HepG2 (cell line): ENCODE measurements around the gene LAMA5. TPM values are rescaled to one million over a fixed set of nuclear protein-coding genes. Genes with fewer than 3 reads are reported as not detected.
A peak's percentile ranks its signal among the peaks of the same experiment; 100 is the strongest.

Experiments
- CCDC6 ChIP-seq: sonication (generic); formaldehyde crosslinking; IDR thresholded peaks from 2 replicates; pipeline ENCODE4 v1.8.1; 2022; ENCODE audit warnings: mild to moderate bottlenecking, missing genetic modification reagents, moderate library complexity
- CHD4 ChIP-seq: fragments of 200-600 bp; sonication (generic); IDR thresholded peaks from 2 replicates; pipeline ENCODE4 v1.7.0; 2017; ENCODE audit warnings: mild to moderate bottlenecking, low read length, borderline replicate concordance
- GFI1 ChIP-seq: sonication (generic); formaldehyde crosslinking; IDR thresholded peaks from 2 replicates; pipeline ENCODE4 v1.5.0; 2020; ENCODE audit warnings: missing genetic modification reagents, mild to moderate bottlenecking, borderline replicate concordance
- NR2F6 ChIP-seq, 2 experiments: IDR thresholded peaks; 2 replicates each; pipeline ENCODE4 v1.6.1; 2016; ENCODE audit warnings: antibody characterized with exemption in 1 of 2, mild to moderate bottlenecking in 1 of 2
- RBM22 ChIP-seq: fragments of 200-400 bp; formaldehyde crosslinking; optimal IDR thresholded peaks from 2 replicates; pipeline ENCODE3; 2017; ENCODE audit warnings: mild to moderate bottlenecking, low read length, moderate library complexity
- ZFP62 ChIP-seq: sonication (generic); formaldehyde crosslinking; IDR thresholded peaks from 2 replicates; pipeline ENCODE4 v1.4.0; 2020; ENCODE audit warnings: missing genetic modification reagents
- ZNF124 ChIP-seq: sonication (generic); formaldehyde crosslinking; IDR thresholded peaks from 2 replicates; pipeline ENCODE4 v1.4.0; 2020; ENCODE audit warnings: missing genetic modification reagents
- ZNF430 ChIP-seq: sonication (generic); formaldehyde crosslinking; IDR thresholded peaks from 2 replicates; pipeline ENCODE4 v1.9.0; 2021; ENCODE audit warnings: mild to moderate bottlenecking, missing genetic modification reagents
- ZNF547 ChIP-seq: sonication (generic); formaldehyde crosslinking; IDR thresholded peaks from 2 replicates; pipeline ENCODE4 v1.5.1; 2020; ENCODE audit warnings: mild to moderate bottlenecking, missing genetic modification reagents
- ZNF883 ChIP-seq: sonication (generic); formaldehyde crosslinking; IDR thresholded peaks from 2 replicates; pipeline ENCODE4 v1.5.1; 2020; ENCODE audit warnings: mild to moderate bottlenecking, missing genetic modification reagents; ENCODE audit errors: not compliant biosample characterization
- polyA plus RNA-seq, 8 experiments: library from polyadenylated mRNA; depleted of rRNA in 3 of 8; stranded (reverse) in 7 of 8; unstranded in 1 of 8; fragments of >200 nt; fragmentation: Illumina TruSeq in 4 of 8; extraction: Trizol in 4 of 8; gene quantifications; 2 replicates each; pipeline versions ENCODE4 v1.2.1 to v1.2.3, GENCODE V29; 2011 to 2016; ENCODE audit warnings: low read depth in 4 of 8, missing spikeins in 1 of 8, mixed read lengths in 1 of 8; ENCODE audit not compliant: insufficient read depth in 1 of 8
- total RNA-seq, 5 experiments: library from RNA; depleted of rRNA; stranded (reverse); fragments of >200 nt; fragmentation: Illumina TruSeq; extraction: Trizol; gene quantifications; 2 replicates each; pipeline ENCODE4 v1.2.3, GENCODE V29; 2016; ENCODE audit warnings: low read depth in 1 of 5
- TF ChIP-seq, protein P1 (sequence below): sonication (generic); formaldehyde crosslinking; IDR thresholded peaks from 2 replicates; pipeline ENCODE4 v1.5.0; 2020; ENCODE audit warnings: mild to moderate bottlenecking, missing genetic modification reagents
- TF ChIP-seq, protein P2 (sequence below): sonication (generic); formaldehyde crosslinking; IDR thresholded peaks from 2 replicates; pipeline ENCODE4 v1.5.0; 2020; ENCODE audit warnings: mild to moderate bottlenecking, missing genetic modification reagents, borderline replicate concordance
- TF ChIP-seq, protein P3 (sequence below): sonication (generic); formaldehyde crosslinking; conservative IDR thresholded peaks from 2 replicates; pipeline ENCODE4 v1.8.0; 2022; ENCODE audit warnings: missing genetic modification reagents
- TF ChIP-seq, protein P4 (sequence below): sonication (generic); formaldehyde crosslinking; IDR thresholded peaks from 2 replicates; pipeline ENCODE4 v1.5.0; 2020; ENCODE audit warnings: missing genetic modification reagents

The LAMA5 gene
- total and polyA plus RNA-seq, 2 of the 13 experiments (the other 11 are each of a cell fraction or from before 2014, with no cell fraction given) = 21.0 to 44.7 TPM

DNA sequence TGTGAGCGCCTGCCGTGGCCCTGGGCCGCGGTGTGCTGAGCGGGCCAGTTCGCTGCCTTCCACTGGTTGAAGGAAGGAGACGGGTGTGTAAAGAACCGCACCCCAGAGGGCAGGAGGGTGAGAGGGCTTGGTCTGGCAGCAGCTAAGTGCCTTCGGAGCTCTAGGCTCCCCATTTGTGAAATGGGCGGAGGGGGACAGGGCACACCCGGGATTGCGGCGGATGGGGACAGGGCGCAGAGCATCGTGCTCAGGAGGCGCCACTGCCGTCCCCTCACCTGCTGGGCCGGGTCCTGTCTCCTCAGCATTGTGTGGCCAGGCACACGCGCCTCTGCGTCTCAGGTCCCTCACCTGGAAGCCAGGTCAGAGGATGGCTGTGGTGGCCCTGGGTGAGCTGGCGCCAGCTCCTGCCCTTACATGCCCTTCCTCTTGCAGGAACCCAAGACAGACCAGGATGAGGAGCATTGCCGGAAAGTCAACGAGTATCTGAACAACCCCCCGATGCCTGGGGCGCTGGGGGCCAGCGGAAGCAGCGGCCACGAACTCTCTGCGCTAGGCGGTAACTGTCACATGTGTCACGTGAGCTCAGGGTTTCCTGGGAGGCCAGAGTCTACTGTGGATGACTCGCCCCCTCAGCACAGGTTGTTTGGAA, 61.2 kb downstream of the LAMA5 start (continued):
- TF ChIP-seq, protein P1, sequence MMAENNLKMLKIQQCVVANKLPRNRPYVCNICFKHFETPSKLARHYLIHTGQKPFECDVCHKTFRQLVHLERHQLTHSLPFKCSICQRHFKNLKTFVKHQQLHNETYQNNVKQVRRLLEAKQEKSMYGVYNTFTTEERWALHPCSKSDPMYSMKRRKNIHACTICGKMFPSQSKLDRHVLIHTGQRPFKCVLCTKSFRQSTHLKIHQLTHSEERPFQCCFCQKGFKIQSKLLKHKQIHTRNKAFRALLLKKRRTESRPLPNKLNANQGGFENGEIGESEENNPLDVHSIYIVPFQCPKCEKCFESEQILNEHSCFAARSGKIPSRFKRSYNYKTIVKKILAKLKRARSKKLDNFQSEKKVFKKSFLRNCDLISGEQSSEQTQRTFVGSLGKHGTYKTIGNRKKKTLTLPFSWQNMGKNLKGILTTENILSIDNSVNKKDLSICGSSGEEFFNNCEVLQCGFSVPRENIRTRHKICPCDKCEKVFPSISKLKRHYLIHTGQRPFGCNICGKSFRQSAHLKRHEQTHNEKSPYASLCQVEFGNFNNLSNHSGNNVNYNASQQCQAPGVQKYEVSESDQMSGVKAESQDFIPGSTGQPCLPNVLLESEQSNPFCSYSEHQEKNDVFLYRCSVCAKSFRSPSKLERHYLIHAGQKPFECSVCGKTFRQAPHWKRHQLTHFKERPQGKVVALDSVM (CRISPR knock-in tag) = no peak
- TF ChIP-seq ZNF430 (CRISPR knock-in tag) = no peak
- TF ChIP-seq CHD4 = no peak
- no peak for TF ChIP-seq ZFP62 (CRISPR knock-in tag)
- no peak for TF ChIP-seq CCDC6 (CRISPR knock-in tag)
- TF ChIP-seq, protein P2, sequence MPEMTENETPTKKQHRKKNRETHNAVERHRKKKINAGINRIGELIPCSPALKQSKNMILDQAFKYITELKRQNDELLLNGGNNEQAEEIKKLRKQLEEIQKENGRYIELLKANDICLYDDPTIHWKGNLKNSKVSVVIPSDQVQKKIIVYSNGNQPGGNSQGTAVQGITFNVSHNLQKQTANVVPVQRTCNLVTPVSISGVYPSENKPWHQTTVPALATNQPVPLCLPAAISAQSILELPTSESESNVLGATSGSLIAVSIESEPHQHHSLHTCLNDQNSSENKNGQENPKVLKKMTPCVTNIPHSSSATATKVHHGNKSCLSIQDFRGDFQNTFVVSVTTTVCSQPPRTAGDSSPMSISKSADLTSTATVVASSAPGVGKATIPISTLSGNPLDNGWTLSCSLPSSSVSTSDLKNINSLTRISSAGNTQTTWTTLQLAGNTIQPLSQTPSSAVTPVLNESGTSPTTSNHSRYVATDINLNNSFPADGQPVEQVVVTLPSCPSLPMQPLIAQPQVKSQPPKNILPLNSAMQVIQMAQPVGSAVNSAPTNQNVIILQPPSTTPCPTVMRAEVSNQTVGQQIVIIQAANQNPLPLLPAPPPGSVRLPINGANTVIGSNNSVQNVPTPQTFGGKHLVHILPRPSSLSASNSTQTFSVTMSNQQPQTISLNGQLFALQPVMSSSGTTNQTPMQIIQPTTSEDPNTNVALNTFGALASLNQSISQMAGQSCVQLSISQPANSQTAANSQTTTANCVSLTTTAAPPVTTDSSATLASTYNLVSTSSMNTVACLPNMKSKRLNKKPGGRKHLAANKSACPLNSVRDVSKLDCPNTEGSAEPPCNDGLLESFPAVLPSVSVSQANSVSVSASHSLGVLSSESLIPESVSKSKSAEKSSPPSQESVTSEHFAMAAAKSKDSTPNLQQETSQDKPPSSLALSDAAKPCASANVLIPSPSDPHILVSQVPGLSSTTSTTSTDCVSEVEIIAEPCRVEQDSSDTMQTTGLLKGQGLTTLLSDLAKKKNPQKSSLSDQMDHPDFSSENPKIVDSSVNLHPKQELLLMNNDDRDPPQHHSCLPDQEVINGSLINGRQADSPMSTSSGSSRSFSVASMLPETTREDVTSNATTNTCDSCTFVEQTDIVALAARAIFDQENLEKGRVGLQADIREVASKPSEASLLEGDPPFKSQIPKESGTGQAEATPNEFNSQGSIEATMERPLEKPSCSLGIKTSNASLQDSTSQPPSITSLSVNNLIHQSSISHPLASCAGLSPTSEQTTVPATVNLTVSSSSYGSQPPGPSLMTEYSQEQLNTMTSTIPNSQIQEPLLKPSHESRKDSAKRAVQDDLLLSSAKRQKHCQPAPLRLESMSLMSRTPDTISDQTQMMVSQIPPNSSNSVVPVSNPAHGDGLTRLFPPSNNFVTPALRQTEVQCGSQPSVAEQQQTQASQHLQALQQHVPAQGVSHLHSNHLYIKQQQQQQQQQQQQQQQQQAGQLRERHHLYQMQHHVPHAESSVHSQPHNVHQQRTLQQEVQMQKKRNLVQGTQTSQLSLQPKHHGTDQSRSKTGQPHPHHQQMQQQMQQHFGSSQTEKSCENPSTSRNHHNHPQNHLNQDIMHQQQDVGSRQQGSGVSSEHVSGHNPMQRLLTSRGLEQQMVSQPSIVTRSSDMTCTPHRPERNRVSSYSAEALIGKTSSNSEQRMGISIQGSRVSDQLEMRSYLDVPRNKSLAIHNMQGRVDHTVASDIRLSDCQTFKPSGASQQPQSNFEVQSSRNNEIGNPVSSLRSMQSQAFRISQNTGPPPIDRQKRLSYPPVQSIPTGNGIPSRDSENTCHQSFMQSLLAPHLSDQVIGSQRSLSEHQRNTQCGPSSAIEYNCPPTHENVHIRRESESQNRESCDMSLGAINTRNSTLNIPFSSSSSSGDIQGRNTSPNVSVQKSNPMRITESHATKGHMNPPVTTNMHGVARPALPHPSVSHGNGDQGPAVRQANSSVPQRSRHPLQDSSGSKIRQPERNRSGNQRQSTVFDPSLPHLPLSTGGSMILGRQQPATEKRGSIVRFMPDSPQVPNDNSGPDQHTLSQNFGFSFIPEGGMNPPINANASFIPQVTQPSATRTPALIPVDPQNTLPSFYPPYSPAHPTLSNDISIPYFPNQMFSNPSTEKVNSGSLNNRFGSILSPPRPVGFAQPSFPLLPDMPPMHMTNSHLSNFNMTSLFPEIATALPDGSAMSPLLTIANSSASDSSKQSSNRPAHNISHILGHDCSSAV (CRISPR knock-in tag) = no peak
- no peak for TF ChIP-seq ZNF124 (CRISPR knock-in tag)
- TF ChIP-seq ZNF883 (CRISPR knock-in tag) = no peak
- TF ChIP-seq ZNF547 = 0 out of 2 replicates have a peak, but pooled peaks have one; percentile 22
- no peak for TF ChIP-seq GFI1 (CRISPR knock-in tag)
- TF ChIP-seq RBM22 = no peak
- TF ChIP-seq, protein P3, sequence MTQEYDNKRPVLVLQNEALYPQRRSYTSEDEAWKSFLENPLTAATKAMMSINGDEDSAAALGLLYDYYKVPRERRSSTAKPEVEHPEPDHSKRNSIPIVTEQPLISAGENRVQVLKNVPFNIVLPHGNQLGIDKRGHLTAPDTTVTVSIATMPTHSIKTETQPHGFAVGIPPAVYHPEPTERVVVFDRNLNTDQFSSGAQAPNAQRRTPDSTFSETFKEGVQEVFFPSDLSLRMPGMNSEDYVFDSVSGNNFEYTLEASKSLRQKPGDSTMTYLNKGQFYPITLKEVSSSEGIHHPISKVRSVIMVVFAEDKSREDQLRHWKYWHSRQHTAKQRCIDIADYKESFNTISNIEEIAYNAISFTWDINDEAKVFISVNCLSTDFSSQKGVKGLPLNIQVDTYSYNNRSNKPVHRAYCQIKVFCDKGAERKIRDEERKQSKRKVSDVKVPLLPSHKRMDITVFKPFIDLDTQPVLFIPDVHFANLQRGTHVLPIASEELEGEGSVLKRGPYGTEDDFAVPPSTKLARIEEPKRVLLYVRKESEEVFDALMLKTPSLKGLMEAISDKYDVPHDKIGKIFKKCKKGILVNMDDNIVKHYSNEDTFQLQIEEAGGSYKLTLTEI (CRISPR knock-in tag) = no peak
- TF ChIP-seq NR2F6 (IDR thresholded peaks at IDR 0.05) = no peak
- no peak for TF ChIP-seq NR2F6 (CRISPR knock-in tag; IDR thresholded peaks at IDR 0.05)
- TF ChIP-seq, protein P4, sequence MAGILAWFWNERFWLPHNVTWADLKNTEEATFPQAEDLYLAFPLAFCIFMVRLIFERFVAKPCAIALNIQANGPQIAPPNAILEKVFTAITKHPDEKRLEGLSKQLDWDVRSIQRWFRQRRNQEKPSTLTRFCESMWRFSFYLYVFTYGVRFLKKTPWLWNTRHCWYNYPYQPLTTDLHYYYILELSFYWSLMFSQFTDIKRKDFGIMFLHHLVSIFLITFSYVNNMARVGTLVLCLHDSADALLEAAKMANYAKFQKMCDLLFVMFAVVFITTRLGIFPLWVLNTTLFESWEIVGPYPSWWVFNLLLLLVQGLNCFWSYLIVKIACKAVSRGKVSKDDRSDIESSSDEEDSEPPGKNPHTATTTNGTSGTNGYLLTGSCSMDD (CRISPR knock-in tag) = no peak
